ENCODE data around the gene RNF175. TPM values are rescaled to one million over a fixed set of nuclear protein-coding genes. Genes with fewer than 3 reads are reported as not detected.
A peak's percentile ranks its signal among the peaks of the same experiment; 100 is the strongest.

The RNF175 gene
- under 1 TPM in 2 of 4 donors, not detected in 2; 0.38 to 0.72 TPM for polyA plus RNA-seq
- long read RNA-seq, donor 1: 0 reads
- long read RNA-seq, donor 2: 0 reads
- long read RNA-seq, donor 3: 0 reads
- long read RNA-seq, donor 4: 0 reads
- long read RNA-seq, donor 5: 0 reads
- long read RNA-seq, donor 6: 0 reads
- long read RNA-seq, donor 7, partial matches to known transcripts: 0 of 1 reads
- long read RNA-seq, donor 7, other reads (novel, unspliced or antisense): 0 of 1 reads
- long read RNA-seq, donor 8, partial matches to known transcripts: 0 of 1 reads
- long read RNA-seq, donor 8, other reads (novel, unspliced or antisense): 0 of 1 reads
- long read RNA-seq, donor 9: 0 reads
- long read RNA-seq, donor 10: 0 reads

DNA sequence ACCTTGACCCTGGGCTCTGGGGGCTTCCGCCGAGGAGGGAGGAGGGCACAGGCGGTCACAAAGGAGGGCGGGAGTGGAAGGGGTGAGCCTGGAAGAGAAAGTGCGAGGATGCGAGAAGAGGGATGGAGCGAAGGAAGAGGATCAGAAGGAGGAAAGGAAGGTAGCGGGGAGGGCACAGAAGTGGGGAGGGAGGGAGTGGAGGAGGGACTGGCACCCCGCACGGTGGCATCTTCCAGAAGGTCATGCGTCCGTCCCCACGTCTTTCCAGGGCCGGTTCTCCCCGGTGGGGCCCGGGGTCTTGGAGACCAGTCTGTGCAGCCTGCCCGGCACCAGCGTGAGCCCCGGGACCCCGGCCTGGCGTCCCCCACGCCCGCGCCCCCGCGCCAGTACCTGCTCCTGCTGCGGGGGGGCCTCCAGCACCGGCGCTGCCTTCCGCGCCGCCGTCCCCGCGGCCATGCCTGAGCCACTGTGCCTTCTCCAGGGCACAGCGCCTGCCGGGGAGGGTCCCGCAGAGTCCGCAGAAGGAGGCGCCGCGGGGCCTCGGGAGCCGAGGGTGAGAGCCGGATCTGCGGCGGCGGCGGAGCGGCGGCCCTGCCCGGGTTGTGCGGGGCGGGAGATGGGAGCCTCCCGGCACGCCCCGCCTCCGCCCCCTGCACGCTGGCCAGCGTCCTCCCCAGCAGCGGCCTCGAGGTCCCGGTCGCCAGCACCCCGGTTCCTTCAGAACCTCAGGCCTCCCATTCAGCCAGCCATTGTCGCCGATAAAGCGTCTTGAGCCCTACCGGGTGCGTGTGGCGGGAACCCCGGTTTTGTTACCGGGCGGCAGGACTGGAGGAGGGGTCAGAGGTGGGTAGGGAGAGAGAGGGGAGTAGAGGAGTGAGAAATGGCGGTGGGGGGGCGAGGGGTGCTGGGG lies at the start of gene RNF175:
Gene RNF175 (minus strand): TSS at position 618 of the 910 bp plus-strand sequence. CDS start 162 bp downstream, at position 456.
- Histone ChIP-seq H3K36me3 (ENCODE audit: control insufficient read depth in 3 of 3, insufficient read depth in 2 of 3, low read depth in 1 of 3, low read length in 3 of 3) (no peaks in the 10 kb centered on the region), H3K27ac (ENCODE audit: low read depth in 1 of 3, low read length in 2 of 3) (no peak within 1 kb of the TSS), H3K4me3 (ENCODE audit: low read depth in 1 of 3, low read length in 3 of 3) (peak within 1 kb of the TSS in 2 of 3 donors; percentile 29 to 35), H3K4me1 (ENCODE audit: control insufficient read depth in 3 of 3, insufficient read depth in 2 of 3, low read depth in 1 of 3, low read length in 2 of 3) (peaks cover 0 to 8% (median 0%) of the 10 kb centered on the region in 3 donors), H3K9me3 (ENCODE audit: control insufficient read depth in 2 of 2, insufficient read depth in 1 of 2, low read depth in 1 of 2, low read length in 1 of 2) (peaks cover 0 to 5% of the 10 kb centered on the region in 2 donors), H3K27me3 (ENCODE audit: control insufficient read depth in 3 of 3, insufficient read depth in 3 of 3, low read length in 3 of 3) (peaks cover 3 to 56% (median 21%) of the 10 kb centered on the region in 3 donors)
- DNase-seq: peak in 1 of 2 donors; percentile 33
- 7 to 10% (median 8%) methylated on average over 43 to 76 of the region's 76 CpGs for WGBS, 3 donors
- FAIRE-seq: no peak

DNA sequence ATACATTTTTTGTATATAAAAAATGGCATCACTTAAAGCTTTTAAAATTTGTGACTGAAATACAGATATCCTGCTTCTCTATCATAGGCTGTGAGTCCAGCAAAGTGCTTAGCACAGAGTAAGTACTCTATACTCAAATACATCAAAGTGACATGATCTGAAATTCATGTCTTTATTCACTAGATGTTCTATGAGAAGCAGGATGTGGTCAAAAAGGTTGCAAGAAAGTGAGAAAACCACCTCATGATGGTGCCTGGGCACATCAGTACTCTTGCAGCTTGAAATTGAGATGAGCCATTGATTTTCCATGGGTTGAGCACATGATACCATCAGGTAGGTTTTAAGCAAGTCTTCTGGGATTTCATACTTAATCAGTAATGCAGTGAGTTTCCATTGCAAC lies 49.5 kb upstream of the RNF175 start:
- no peaks in the 10 kb centered on the region for H3K27me3 ChIP-seq (ENCODE audit: control insufficient read depth in 3 of 3, insufficient read depth in 3 of 3, low read length in 3 of 3)
- no peaks in the 10 kb centered on the region for H3K36me3 ChIP-seq (ENCODE audit: control insufficient read depth in 3 of 3, insufficient read depth in 2 of 3, low read depth in 1 of 3, low read length in 3 of 3)
- H3K27ac ChIP-seq (ENCODE audit: low read depth in 1 of 3, low read length in 2 of 3): no peak overlapping the region
- no peak overlapping the region for H3K4me3 ChIP-seq (ENCODE audit: low read depth in 1 of 3, low read length in 3 of 3)
- no peaks in the 10 kb centered on the region for H3K4me1 ChIP-seq (ENCODE audit: control insufficient read depth in 3 of 3, insufficient read depth in 2 of 3, low read depth in 1 of 3, low read length in 2 of 3)
- no peaks in the 10 kb centered on the region for H3K9me3 ChIP-seq (ENCODE audit: control insufficient read depth in 2 of 2, insufficient read depth in 1 of 2, low read depth in 1 of 2, low read length in 1 of 2)
- DNase-seq: peak in 1 of 2 donors; percentile 12
- FAIRE-seq: no peak

DNA sequence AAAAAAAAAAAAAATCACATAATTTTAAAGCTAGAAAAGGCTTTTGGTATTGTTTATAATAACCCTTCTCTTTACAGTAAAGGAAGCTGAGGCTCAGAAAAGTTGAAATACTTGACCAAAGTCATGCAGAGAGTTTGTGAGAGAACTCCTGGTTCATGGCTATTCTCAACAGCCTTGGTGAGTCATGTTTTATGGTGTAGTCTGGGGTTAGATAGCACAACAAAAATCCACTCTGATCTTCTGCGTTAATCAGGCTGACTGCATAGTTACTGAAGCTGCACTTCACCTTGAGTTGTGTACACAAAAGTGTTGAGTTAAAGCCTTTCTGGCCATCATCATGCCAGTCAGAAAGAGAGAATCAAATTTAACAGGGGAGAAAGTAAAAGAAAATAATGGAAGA lies 48.4 kb upstream of the RNF175 start:
- FAIRE-seq (no peak), DNase-seq (peak in 1 of 2 donors; percentile 19)
- no peaks in the 10 kb centered on the region for H3K9me3 ChIP-seq (ENCODE audit: control insufficient read depth in 2 of 2, insufficient read depth in 1 of 2, low read depth in 1 of 2, low read length in 1 of 2)
- no peaks in the 10 kb centered on the region for H3K27me3 ChIP-seq (ENCODE audit: control insufficient read depth in 3 of 3, insufficient read depth in 3 of 3, low read length in 3 of 3)
- H3K27ac ChIP-seq (ENCODE audit: low read depth in 1 of 3, low read length in 2 of 3): no peak overlapping the region
- no peak overlapping the region for H3K4me3 ChIP-seq (ENCODE audit: low read depth in 1 of 3, low read length in 3 of 3)
- no peaks in the 10 kb centered on the region for H3K36me3 ChIP-seq (ENCODE audit: control insufficient read depth in 3 of 3, insufficient read depth in 2 of 3, low read depth in 1 of 3, low read length in 3 of 3)
- no peaks in the 10 kb centered on the region for H3K4me1 ChIP-seq (ENCODE audit: control insufficient read depth in 3 of 3, insufficient read depth in 2 of 3, low read depth in 1 of 3, low read length in 2 of 3)
- WGBS, 3 donors: 7 to 45% (median 16%) methylated on average over 1 of the region's 1 CpG

DNA sequence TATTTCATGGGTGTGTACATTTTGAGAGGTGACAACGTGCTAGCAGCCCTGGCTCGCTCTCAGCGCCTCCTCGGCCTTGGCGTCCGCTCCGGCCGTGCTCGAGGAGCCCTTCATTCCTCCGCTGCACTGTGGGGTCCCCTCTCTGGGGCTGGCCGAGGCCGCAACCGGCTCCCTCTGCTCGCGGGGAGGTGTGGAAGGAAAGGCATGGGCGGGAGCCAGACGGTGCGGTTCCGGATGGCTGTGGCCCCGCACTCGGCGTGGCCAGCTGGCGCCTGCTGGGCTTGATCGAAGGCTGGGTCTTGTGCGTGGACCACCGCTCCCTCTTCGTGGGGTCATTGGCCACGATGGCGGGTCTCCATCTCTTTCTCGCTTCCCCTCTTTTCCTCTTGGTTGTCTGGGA lies 46.2 kb upstream of the RNF175 start:
- no peaks in the 10 kb centered on the region for H3K27me3 ChIP-seq (ENCODE audit: control insufficient read depth in 3 of 3, insufficient read depth in 3 of 3, low read length in 3 of 3)
- no peak for FAIRE-seq
- H3K4me1 ChIP-seq (ENCODE audit: control insufficient read depth in 3 of 3, insufficient read depth in 2 of 3, low read depth in 1 of 3, low read length in 2 of 3): no peaks in the 10 kb centered on the region
- 92 to 93% (median 92%) methylated on average over 30 of the region's 30 CpGs for WGBS, 3 donors
- no peak overlapping the region for H3K4me3 ChIP-seq (ENCODE audit: low read depth in 1 of 3, low read length in 3 of 3)
- H3K27ac ChIP-seq (ENCODE audit: low read depth in 1 of 3, low read length in 2 of 3): no peak overlapping the region
- H3K36me3 ChIP-seq (ENCODE audit: control insufficient read depth in 3 of 3, insufficient read depth in 2 of 3, low read depth in 1 of 3, low read length in 3 of 3): no peaks in the 10 kb centered on the region
- H3K9me3 ChIP-seq (ENCODE audit: control insufficient read depth in 2 of 2, insufficient read depth in 1 of 2, low read depth in 1 of 2, low read length in 1 of 2): no peaks in the 10 kb centered on the region
- no peak for DNase-seq

DNA sequence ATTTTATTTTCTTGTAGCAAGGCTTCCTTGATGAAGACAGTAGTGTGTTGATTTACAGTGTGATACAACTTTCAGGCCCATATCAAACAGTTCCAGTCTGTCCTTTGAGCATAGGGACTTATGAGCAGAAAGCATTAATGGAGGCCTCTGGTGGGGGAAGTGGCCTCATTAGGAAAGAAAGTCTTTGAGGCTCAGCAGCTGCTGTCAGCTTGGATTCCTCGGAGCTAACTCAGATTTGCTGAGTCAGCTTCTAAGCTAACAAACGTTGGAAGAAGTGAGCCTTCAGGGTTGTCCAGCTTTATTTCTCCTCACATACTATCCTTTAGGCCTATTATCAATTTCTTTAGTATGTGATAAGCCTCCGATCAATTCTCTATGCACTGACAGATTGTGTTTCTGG lies 44.9 kb upstream of the RNF175 start:
- Histone ChIP-seq H3K4me1 (ENCODE audit: control insufficient read depth in 3 of 3, insufficient read depth in 2 of 3, low read depth in 1 of 3, low read length in 2 of 3) (no peaks in the 10 kb centered on the region), H3K27me3 (ENCODE audit: control insufficient read depth in 3 of 3, insufficient read depth in 3 of 3, low read length in 3 of 3) (no peaks in the 10 kb centered on the region), H3K36me3 (ENCODE audit: control insufficient read depth in 3 of 3, insufficient read depth in 2 of 3, low read depth in 1 of 3, low read length in 3 of 3) (no peaks in the 10 kb centered on the region), H3K27ac (ENCODE audit: low read depth in 1 of 3, low read length in 2 of 3) (no peak overlapping the region), H3K9me3 (ENCODE audit: control insufficient read depth in 2 of 2, insufficient read depth in 1 of 2, low read depth in 1 of 2, low read length in 1 of 2) (no peaks in the 10 kb centered on the region), H3K4me3 (ENCODE audit: low read depth in 1 of 3, low read length in 3 of 3) (no peak overlapping the region)
- DNase-seq: no peak
- no peak for FAIRE-seq
- WGBS, 3 donors: 30 to 33% (median 30%) methylated on average over 3 of the region's 3 CpGs

DNA sequence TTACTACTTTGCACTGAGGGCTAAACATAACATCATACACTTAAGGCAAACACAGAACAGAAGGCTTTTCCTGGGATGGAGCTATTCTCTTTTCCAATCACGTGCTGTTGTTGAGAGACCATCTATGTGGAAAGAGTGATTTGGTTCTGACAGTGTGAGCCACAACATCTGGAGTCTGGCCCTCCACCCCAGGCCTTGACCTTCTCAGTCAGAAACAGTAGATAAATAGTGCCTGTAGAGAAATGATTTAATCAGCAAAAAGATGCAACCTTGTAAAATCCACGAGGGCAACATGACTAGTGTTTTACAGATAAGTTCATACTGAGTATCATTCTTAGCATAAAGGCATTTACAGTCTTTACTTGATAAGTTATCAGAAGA lies 39.9 kb upstream of the RNF175 start:
- no peak overlapping the region for H3K4me3 ChIP-seq (ENCODE audit: low read depth in 1 of 3, low read length in 3 of 3)
- no peak overlapping the region for H3K27ac ChIP-seq (ENCODE audit: low read depth in 1 of 3, low read length in 2 of 3)
- FAIRE-seq (no peak), DNase-seq (no peak)
- whole genome bisulfite sequencing, 3 donors: 24 to 27% (median 25%) methylated on average over 2 of the region's 2 CpGs
- H3K9me3 ChIP-seq (ENCODE audit: control insufficient read depth in 2 of 2, insufficient read depth in 1 of 2, low read depth in 1 of 2, low read length in 1 of 2): no peaks in the 10 kb centered on the region
- no peaks in the 10 kb centered on the region for H3K4me1 ChIP-seq (ENCODE audit: control insufficient read depth in 3 of 3, insufficient read depth in 2 of 3, low read depth in 1 of 3, low read length in 2 of 3)
- peaks cover 0 to 4% (median 0%) of the 10 kb centered on the region in 3 donors for H3K27me3 ChIP-seq (ENCODE audit: control insufficient read depth in 3 of 3, insufficient read depth in 3 of 3, low read length in 3 of 3)
- no peaks in the 10 kb centered on the region for H3K36me3 ChIP-seq (ENCODE audit: control insufficient read depth in 3 of 3, insufficient read depth in 2 of 3, low read depth in 1 of 3, low read length in 3 of 3)

DNA sequence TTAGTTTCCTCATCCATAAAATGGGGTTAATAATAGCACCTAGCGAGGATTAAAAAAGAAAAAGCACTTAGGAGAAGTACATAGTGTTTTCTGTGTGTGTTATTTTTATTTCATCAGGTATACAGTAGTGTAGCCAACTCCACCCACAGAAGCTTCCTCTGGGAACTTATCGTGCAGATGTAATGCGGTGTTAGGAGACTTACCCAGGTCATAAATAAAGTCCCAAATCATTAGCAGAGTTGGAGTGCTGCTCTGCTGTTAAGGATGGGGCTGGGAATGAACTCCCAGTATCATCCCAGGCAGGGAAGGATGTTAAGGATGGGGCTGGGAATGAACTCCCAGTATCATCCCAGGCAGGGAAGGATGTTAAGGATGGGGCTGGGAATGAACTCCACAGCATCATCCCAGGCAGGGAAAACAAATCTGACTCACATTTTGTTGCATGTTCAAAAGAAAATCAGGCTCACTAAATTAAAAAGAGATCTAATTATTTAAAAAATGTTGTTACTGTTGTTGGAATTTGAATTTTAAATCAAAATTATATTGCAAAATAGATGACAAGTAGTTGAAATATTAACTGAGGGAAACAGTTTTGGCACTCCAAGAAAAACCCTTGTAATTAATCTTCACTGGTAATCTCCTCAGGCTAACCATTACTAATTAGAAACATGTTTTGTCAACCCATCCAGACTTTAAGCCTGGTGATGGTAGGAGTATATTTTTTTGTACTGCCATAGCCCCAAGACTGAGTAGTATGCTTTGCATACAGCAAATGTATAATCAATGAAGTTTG lies 39.3 kb upstream of the RNF175 start:
- WGBS, 3 donors: 70 to 76% (median 71%) methylated on average over 3 of the region's 3 CpGs
- H3K4me1 ChIP-seq (ENCODE audit: control insufficient read depth in 3 of 3, insufficient read depth in 2 of 3, low read depth in 1 of 3, low read length in 2 of 3): no peaks in the 10 kb centered on the region
- no peak for FAIRE-seq

DNA sequence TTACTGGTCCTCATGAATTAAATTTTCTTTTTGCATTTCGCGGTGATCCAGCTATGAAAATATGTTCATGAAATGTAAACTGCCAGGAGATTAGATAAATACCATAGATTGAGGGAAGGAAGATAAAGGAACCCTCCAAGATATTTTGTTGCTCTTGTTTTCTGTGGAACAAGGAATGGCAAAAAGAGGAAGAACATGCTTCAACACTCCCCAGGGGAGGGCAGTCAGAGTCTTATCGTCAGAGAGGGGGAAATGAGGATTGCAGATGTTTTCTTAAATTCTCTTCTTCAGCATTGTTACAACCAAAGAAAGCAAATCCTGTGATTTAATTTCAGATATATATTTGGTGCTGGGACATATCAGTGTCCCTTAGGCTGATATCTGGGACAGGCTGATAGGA lies 38.6 kb upstream of the RNF175 start:
- Histone ChIP-seq H3K36me3 (ENCODE audit: control insufficient read depth in 3 of 3, insufficient read depth in 2 of 3, low read depth in 1 of 3, low read length in 3 of 3) (no peaks in the 10 kb centered on the region), H3K27ac (ENCODE audit: low read depth in 1 of 3, low read length in 2 of 3) (no peak overlapping the region), H3K4me1 (ENCODE audit: control insufficient read depth in 3 of 3, insufficient read depth in 2 of 3, low read depth in 1 of 3, low read length in 2 of 3) (no peaks in the 10 kb centered on the region), H3K27me3 (ENCODE audit: control insufficient read depth in 3 of 3, insufficient read depth in 3 of 3, low read length in 3 of 3) (peaks cover 0 to 9% (median 0%) of the 10 kb centered on the region in 3 donors), H3K4me3 (ENCODE audit: low read depth in 1 of 3, low read length in 3 of 3) (no peak overlapping the region), H3K9me3 (ENCODE audit: control insufficient read depth in 2 of 2, insufficient read depth in 1 of 2, low read depth in 1 of 2, low read length in 1 of 2) (no peaks in the 10 kb centered on the region)
- no peak for DNase-seq
- 50 to 60% (median 59%) methylated on average over 3 of the region's 3 CpGs for WGBS, 3 donors
- no peak for FAIRE-seq

More for the DNA sequence above, 39.3 kb upstream of the RNF175 start:
- no peaks in the 10 kb centered on the region for H3K36me3 ChIP-seq (ENCODE audit: control insufficient read depth in 3 of 3, insufficient read depth in 2 of 3, low read depth in 1 of 3, low read length in 3 of 3)
- no peak for DNase-seq
- H3K27ac ChIP-seq (ENCODE audit: low read depth in 1 of 3, low read length in 2 of 3): no peak overlapping the region
- H3K4me3 ChIP-seq (ENCODE audit: low read depth in 1 of 3, low read length in 3 of 3): no peak overlapping the region
- H3K27me3 ChIP-seq (ENCODE audit: control insufficient read depth in 3 of 3, insufficient read depth in 3 of 3, low read length in 3 of 3): peaks cover 0 to 4% (median 0%) of the 10 kb centered on the region in 3 donors
- H3K9me3 ChIP-seq (ENCODE audit: control insufficient read depth in 2 of 2, insufficient read depth in 1 of 2, low read depth in 1 of 2, low read length in 1 of 2): no peaks in the 10 kb centered on the region
